Measurements from ENCODE around the gene ZSCAN12.
A peak's percentile ranks its signal among the peaks of the same experiment; 100 is the strongest.
"Not testable (repeated sequence)": the region's sequence is repeated elsewhere in the genome, so short reads cannot be mapped to it uniquely, and the experiment has no call there.

The ZSCAN12 gene

DNA sequence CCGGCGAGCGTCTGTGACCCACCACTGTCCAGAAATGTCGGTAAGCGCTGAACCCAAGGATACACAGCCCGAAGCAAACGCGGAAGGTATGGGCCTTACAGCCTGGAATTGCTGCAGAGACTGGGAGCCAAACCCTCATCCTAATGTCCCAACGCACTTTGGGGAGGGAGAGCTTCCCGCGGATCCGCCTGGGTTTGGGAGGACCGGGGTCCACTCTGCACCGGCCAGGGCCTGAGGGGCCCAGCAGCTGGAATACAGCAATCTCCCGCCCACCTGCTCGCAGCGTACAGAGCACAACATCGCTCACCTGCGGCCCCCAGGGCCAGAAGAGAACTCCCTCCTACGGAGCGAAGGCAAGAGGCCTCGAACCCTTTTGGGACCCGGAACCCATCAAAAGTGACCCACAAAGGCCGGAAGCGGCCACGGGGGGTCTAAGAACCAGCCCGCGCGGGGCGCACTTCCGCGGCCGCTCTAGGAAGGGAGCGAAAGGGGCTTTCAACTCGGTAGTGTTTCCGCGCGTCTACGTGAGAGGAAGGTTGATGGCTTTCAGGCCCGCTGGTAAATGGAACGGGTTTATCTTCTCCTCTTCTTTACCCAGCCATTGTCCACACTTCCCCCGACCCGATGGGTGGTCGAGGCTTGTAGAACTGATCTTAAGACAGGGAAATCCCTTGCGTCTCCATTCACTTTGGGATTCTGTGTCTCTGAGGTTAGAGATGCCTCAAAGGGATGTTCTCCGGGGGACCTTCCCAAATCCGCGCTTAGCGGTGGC, at the start of gene ZSCAN12:
Gene ZSCAN12 (minus strand): TSS at position 398 of the 772 bp plus-strand sequence. CDS start 1,342 bp downstream, outside the sequence.
- DNase-seq, result peak; percentile 77

DNA sequence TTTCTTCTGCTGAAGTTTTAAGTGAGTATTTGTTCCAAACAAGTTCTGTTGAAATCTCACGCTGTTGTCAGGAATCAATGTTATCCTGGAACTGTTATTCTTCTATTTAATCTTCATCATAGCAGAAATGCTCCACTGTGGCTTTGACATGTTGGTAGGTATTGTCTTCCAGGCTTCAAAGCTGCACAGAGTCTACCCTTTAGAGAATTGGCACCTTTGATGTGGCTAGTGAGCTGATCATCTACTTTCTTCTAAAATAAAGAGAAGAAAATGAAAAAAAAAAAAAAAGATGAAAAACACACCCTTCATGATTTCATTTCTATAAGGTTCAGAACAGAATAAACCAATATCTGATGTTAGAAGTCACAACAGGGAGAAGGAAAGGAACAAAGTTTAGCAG, 49.5 kb upstream of the ZSCAN12 start:
- no peak for DNase-seq

DNA sequence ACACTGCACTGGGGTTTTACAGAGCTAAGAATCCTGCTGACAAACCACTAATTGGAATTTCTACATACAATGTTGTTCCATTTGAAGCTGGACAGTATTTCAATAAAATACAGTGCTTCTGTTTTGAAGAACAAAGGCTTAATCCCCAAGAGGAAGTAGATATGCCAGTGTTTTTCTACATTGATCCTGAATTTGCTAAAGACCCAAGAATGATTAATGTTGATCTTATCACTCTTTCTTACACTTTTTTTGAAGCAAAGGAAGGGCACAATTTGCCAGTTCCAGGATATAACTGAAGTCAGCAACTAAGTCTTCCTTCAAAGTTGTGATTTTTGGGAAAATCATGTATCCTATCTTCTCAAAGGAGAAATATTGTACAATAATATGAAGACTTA, 48.0 kb upstream of the ZSCAN12 start:
- not testable (repeated sequence) for DNase-seq

DNA sequence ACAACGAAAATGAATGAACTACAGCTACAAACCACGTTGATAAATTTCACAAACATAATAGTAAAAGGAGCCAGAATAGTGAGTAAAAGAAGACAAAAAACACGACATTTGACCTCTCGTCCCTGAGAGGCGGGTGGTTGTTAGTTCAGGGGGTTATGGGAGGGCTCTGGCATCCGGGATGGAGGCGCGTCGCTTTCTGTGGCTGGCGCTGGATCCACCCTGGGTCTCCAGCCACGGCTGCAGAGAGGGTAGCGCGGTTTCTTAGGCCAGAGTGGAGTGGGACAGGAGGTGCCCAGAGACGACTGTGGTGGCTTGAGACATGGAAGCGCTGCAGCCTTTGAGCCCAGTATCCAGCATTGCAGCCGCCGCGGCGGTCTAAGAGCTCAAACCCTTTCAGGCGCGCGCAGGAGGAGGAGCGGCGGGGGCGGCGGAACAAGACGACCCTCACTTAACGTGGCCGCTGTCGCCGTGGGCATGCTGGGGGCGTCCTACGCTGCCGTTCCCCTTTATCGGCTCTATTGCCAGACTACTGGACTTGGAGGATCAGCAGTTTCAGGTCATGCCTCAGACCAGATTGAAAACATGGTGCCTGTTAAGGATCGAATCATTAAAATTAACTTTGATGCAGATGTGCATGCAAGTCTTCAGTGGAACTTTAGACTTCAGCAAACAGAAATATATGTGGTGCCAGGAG, 47.4 kb upstream of the ZSCAN12 start:
- DNase-seq, result no peak

DNA sequence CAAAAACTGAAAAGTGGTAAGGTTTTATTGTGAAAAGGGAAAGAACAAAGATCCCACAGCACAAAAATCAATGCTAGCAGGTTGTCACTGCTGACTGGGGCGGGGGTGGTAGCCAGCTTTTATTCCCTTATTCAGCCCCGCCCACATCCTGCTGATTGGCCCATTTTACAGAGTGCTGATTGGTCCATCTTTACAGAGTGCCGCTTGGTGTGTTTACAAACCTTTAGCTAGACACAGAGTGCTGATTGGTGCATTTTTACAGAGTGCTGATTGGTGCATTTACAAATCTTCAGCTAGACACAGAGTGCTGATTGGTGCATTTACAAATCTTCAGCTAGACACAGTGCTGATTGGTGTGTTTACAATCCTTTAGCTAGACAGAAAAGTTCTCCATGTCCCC, 45.2 kb upstream of the ZSCAN12 start:
- not testable (repeated sequence) for DNase-seq

DNA sequence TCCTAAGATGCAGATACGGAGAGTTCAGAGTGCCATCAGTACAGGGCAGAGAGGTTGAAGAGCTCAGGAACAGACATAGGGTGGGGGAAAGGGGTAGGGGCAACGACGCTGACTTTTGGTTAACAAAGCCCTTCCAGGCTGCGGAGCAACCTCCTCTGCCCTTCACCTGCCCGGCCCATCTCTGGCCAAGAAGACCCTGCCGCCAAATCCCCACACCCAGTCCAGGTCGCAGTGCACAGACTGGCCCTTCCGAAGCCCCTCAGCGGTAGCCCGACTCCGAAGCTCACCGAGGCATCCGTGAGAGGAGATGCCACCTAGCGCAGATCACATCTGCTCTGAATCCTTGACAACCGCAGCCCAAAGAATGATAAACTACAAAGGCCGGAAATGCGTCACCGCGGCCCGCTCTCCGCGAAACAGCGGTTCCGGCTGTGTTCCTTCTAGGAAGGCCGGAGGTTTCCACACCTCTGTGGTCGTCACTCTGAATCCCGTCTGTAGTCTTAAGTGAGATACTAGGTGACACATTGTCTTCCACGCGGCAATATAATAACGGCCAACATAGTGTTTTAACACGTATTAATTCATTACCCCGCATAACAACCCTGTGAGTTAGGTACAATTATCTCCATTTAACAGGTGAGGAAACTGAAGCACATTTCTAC, 43.7 kb upstream of the ZSCAN12 start, which contains the start of gene ZSCAN23:
Gene ZSCAN23 (minus strand): TSS at position 380 of the 662 bp plus-strand sequence. CDS start 7,225 bp downstream, outside the sequence.
- peak; percentile 69 for DNase-seq

DNA sequence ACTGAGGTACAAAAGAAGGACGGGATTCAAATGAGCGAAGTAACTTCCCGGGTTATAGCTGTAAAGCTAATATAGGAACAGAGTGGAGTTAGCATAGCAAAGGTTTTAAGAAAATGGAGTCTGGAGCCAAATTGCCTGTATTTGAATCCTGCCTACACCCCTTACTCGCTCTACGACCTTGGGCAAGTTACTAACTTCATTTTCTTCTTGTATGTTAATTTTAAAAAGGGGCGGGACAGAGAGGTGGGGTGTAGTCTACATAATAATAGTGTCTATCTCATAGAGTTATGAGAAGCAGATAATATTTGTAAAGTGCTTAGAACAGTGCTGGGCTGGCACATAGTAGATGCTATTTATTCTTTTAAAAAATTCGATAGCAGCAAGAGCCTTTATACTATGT, 43.0 kb upstream of the ZSCAN12 start:
- DNase-seq, result no peak

DNA sequence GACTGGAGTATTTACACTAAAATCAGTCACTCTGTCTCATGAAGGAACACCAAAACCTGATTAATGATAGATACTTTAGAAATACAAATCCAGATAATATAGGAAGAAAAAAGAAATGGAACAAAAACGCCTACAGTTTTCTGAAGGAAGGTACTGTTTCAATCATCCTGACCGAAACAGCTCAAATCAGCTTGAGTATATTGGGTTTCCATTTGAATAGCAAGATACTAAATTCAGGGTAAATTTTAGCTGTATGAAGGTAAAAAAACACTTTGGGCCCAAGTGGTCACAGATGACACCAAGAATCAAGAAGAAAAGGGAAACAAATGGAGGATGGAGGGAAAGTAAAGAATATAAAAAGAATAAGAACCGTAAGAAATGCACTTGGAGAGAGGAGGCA, 36.9 kb upstream of the ZSCAN12 start:
- DNase-seq, result no peak

DNA sequence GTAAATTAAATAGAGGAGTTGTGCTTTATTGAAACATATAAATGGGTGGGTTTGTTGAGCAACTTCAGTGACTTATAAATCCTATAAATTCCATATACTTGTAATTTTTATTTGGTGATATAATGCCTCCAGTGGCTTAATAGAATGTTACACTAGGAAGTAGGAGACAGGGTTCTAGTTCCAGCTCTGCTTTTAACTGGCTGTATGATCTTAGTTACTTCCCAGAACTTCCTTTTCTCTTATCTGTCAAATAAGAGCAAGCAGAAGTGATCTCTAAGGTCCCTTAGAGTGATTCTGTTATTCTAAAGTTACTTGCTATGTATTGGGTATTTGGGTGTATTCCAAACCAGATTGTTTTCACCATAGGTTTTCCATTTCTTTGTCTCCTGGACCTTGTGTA, 33.6 kb upstream of the ZSCAN12 start:
- no peak for DNase-seq

DNA sequence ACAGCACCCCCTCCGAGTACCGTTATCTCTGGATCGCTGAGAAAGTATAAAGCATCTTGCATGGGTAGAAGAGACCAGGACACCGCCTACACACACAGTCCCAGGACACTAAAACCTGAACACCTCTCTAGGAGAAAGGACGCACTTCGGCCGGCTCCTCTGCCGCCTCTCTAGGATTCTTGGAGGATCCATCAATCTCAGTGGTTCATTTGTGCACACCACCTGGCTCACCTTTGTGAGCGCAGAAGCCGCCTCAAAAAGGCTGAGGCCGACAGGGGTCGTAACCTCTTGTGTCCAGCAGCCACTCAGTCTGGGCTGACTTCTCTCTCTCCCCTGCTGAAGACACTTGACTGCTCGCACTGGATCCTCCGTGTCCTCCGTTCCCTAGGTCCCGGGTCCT, 30.2 kb upstream of the ZSCAN12 start:
- DNase-seq, result no peak

DNA sequence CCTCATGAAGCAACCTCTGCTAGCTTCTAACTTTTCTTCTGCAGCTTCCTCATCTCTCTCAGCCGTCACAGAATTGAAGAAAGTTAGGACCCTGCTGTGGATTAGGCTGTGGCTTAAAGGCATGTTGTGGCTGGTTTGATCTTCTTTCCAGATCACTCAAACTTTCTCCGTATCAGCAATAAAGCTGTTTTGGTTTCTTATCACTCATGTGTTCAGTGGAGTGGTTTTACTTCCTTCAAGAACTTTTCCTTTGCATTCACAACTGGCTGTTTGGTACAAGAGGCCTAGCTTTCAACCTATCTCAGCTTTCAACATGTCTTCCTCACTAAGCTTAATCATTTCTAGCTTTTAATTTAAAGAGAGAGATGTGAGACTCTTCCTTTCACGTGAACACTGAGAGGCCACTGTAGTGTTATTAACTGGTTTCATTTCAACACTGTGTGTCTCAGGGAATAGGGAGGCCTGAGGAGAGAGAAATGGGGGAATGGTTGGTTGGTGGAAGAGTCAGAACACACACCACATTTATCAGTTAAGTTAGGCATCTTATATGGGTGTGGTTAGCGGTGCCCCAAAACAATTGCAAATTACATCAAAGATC, 26.5 kb upstream of the ZSCAN12 start:
- DNase-seq, result no peak

DNA sequence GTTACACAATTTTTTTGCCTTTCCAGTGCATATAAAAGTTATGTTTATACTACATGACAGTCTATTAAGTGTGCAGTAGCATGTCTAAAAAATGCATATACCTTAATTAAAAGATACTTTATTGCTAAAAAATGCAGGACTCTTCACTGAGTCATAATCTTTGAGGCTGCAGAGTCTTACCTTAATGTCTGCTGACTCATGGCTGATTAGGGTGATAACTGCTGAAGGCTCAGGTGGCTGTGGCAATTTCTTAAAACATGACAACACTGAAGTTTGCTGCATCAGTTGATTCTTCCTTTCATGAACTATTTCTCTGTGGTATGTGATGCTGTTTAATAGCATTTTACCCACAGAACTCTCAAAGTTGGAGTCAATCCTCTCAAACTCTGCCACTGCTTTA, 24.6 kb upstream of the ZSCAN12 start:
- DNase-seq, result no peak

DNA sequence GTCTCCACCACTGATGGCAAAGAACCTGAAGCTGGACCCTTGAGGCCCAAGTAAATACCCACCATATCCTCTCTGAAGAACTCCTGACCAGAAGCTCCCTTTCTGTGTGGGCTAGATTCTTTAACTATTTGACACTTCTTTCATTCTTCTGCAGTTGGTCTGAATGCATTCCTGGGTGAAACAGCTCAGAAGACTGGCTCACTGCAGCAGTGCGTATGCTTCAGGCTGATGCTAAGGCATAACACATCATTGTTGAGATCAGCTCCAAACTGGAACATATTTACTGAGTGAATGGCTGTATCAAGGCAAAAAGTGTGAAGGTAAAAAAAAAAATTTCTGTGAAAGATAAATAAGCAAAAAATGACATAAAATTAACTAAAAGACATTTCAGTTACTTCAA, 24.0 kb upstream of the ZSCAN12 start:
- no peak for DNase-seq

DNA sequence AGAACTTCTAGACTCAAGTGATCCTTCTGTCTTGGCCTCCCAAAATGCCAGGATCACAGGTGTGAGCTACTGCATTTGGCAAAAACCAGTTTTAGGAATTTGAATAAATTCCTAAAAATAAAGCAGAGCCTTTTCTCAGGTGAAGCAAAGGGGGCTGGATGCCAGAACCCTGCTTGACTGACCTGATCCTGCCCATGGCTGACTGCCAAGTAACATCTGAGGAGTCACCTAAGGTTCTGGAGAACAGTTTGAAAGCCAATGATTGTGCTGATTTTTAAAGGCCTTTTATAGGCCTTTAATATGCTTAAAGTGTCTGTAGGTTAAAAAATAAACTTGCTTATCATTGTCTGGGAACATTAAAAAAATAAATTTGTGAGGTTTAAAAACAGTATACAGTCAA, 14.1 kb upstream of the ZSCAN12 start:
- DNase-seq, result no peak

DNA sequence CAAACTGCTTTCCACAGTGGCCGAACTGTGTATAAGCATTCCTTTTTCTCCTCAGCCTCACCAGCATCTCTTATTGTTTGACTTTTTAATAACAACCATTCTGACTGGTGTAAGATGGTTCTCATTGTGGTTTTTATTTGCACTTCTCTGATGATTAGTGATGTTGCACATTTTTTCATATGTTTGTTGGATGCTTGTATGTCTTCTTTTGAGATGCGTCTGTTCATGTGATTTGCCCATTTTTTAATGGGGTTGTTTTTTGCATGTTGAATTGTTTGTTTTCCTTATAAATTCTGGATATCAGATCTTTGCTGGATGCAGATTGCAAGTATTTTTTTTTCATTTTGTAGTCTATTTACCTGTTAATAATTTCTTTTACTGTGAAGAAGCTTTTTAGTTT, 11.2 kb upstream of the ZSCAN12 start:
- DNase-seq, result no peak

DNA sequence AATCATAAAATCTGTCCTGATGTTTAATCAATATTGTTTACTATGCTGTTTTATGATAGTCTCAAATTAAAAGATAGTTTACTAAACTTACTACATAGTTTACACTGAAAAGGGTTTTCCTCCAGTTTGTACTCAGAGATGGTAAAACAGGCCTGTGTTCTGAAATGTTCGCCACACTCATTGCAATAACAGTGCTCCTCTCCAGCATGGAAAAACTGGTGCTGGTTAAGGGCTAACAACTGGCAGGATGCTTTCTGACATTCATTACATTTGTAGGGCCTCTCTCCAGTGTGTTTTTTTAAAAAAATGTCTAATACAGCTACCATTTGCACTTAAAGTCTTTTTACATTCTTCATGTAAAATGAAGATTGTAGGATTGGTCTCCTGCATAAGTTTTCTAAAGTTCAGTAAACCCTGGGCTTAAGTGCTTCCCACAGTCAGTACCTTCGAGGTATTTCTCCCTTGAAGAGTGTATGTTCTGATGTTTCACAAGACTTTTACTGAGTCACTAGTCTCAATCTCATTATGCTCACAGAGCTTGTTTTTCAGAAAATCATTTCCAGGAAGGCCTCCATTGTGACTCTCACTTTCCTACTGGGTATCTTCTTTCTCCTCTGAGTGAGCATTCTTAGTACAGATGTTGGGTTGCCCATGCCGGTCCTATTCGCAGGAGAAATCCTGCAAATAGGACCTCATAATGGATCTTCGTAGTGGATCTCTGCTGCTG, 8.7 kb upstream of the ZSCAN12 start:
- DNase-seq, result no peak

DNA sequence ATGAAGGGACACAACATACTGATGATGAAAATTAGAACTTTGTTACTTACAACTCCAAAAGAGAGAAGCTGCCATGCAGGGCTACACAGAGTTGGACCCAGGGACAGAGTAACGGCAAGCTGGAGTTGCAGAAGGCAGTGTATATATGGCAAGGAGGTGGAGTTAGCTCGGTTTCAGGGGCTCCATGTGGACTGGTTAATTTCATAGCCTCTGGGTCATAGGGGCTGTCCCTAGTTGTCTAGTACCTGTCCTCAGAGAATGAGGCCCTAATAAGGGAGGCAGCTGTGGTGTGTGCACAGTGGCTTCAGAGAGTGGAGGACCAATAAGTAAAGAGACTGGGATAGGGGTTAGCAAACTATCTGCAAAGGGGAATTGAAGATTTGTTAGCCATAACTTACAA, 7.9 kb upstream of the ZSCAN12 start:
- no peak for DNase-seq

DNA sequence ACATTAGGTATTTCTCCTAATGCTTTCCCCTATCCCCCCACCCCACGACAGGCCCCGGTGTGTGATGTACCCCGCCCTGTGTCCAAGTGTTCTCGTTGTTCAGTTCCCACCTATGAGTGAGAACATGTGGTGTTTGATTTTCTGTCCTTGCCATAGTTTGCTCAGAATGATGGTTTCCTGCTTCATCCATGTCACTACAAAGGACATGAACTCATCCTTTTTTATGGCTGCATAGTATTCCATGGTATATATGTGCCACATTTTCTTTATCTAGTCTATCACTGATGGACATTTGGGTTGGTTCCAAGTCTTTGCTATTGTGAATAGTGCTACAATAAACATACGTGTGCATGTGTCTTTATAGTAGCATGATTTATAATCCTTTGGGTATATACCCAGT, 4.4 kb upstream of the ZSCAN12 start:
- DNase-seq, result not testable (repeated sequence)

DNA sequence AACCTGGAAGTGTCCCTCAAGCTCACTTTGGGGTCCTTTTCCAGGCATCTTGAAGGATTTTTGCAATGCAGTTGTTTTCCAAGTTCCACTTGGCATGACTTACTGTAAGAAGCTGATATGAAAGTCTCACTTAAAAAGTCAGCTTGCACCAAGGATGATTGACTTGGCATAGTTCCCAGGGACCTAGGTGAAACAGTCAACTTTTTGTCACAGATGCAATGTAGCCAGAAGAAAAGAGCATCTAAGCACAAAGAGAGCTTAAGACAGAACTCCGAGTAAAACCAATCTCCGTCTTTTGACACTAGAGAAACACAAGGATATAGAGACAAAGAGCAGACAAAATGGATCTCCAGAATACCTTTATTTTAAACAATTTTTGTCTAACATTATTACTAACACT, 2.6 kb upstream of the ZSCAN12 start:
- DNase-seq, result no peak

DNA sequence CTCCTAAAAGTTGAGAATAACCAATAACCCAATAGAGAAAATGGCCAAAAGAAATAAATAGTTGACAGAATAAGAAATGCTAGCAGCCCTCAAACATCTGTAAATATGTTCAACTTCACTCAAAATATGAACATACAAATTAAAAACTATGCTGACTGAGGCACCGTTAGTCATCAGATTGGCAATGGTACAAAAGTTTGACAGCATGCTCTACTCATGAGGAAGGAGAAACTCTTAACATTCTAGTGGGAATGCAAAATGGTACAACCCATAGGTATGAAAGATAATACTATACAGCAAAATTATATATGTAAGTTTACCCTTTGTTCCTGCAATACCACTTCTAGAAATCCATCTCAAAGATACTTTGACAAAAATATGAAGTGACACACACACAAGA, 1.6 kb upstream of the ZSCAN12 start:
- DNase-seq, result no peak

DNA sequence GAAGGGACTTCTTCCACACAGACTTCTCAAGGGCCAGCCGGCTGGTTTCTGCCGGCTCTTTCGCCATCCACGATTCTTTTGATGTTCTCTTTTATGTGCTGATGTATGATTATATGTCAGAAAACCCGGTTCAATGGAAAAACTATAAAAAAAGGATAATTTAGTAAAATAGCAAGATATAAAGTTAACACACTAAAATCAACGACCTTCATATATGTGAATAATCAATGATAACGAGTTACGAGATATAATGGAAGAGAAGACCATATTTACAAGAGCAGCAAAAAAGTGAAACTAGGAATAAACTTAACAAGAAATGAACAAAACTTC, 540 bp upstream of the ZSCAN12 start:
- no peak for DNase-seq

DNA sequence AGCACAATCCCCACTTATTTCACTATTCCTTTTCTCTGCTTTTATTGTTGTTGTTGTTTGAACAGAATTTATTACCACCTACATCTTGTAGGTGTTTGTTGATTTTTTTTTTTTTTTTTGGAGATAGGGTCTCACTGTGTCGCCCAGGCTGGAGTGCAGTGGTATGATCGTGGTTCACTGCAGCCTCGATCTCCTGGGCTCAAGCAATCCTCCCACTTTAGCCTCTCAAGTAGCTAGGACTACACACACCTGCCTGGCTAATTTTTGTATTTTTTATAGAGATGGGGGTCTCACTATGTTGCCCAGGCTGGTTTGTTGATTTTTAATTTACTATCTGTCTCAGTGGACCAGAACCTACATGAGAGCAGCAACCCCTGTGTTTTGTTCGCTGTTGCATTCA, 3.6 kb downstream of the ZSCAN12 start:
- no peak for DNase-seq
